IPS DF 6.9 (cell line): ENCODE measurements around the gene ZNF433.

Experiments used
- DNase-seq: peaks from one replicate; pipeline ENCODE4 v3.0.0-alpha.2; 2013; ENCODE audit warnings: low read depth, low spot score
- H3K27ac ChIP-seq: one replicate; pipeline ENCODE4 v1.5.1; 2013; ENCODE audit warnings: low read length, control low read depth
- H3K27me3 ChIP-seq: 2 replicates; pipeline ENCODE4 v1.6.1; 2013; ENCODE audit warnings: mild to moderate bottlenecking, low read length; ENCODE audit not compliant: control insufficient read depth, insufficient read depth
- H3K36me3 ChIP-seq: 2 replicates; pipeline ENCODE4 v1.6.1; 2013; ENCODE audit warnings: low read length; ENCODE audit not compliant: control insufficient read depth, insufficient read depth
- H3K4me1 ChIP-seq: 2 replicates; pipeline ENCODE4 v1.6.1; 2013; ENCODE audit warnings: low read length; ENCODE audit not compliant: control insufficient read depth, insufficient read depth
- H3K4me3 ChIP-seq: 2 replicates; pipeline ENCODE4 v1.5.1; 2013; ENCODE audit warnings: mild to moderate bottlenecking, low read length
- H3K9me3 ChIP-seq: 2 replicates; pipeline ENCODE4 v1.6.1; 2013; ENCODE audit warnings: low read length, inconsistent platforms; ENCODE audit not compliant: control insufficient read depth, insufficient read depth
- WGBS: extraction: QIAGEN DNeasy Blood & Tissue Kit; methylation state at CpG from one replicate; pipeline ENCODE4 v1.1.7; 2013; ENCODE audit warnings: mixed read lengths, missing lambda C conversion rate; ENCODE audit not compliant: insufficient read length, insufficient coverage; 5-methylcytosine and 5-hydroxymethylcytosine counted together

The ZNF433 gene

GRCh38 chr19:11989112-11989456 lies 46.4 kb downstream of the ZNF433 start:
- no peaks in the 10 kb centered on the region for H3K27me3 ChIP-seq
- DNase-seq = no peak
- no peaks in the 10 kb centered on the region for H3K36me3 ChIP-seq
- 0 out of 2 replicates have a peak, but pooled peaks cover 2% of the 10 kb centered on the region for H3K4me1 ChIP-seq
- H3K4me3 ChIP-seq = no peak overlapping the region
- no CpG with 5 or more reads among the region's 9 CpGs for WGBS
- no peaks in the 10 kb centered on the region for H3K9me3 ChIP-seq
- no peak overlapping the region for H3K27ac ChIP-seq

DNA sequence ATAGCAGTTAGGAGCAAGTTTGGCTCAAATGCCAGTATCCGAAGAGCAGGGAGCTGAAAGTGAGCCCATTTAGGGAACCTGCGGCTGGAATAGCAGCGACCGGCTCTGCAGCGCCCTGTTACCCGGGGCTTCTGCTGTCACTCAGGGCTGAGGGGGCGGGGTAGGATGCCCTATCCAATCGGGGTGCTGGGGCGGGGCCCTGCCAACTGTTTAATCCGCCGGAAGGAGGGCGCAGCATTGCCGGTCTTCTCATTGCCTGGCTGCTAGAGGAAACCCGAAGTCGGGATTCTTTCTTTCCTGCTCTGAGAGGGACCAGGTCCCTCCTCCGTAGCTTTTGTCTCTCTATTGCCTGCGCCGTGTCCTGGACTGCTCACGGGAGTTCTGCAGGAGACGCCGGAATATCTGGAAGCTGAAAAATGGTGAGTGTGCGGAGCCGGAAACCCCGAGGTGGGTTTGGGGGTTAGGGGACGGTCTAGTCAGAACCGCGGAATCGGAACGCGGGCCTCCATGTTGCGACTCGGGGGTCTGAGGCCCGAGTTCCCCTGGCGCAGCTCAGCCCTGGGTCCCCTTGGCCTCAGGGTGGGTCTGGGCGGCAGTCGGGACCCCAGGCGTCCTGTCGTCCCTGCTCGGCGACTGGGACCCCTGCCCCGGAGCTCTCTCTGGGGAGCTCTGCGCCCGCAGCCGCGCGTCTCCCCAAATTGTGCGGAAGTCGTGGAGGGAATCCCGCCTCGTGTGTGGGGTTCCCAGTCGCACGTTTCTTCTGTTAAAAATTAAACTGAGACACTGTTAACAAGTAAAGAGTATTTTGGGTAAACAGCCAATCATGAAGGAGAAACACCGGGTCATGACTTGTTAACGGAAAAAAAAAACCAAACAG lies 47.8 kb downstream of the ZNF433 start:
- no peaks in the 10 kb centered on the region for H3K9me3 ChIP-seq
- peak; percentile 85 for DNase-seq
- no peaks in the 10 kb centered on the region for H3K27me3 ChIP-seq
- no CpG with 5 or more reads among the region's 54 CpGs for WGBS
- no peaks in the 10 kb centered on the region for H3K36me3 ChIP-seq
- no peak overlapping the region for H3K27ac ChIP-seq
- 0 out of 2 replicates have a peak, but pooled peaks cover 2% of the 10 kb centered on the region for H3K4me1 ChIP-seq
- peak overlapping the region; percentile 96 for H3K4me3 ChIP-seq

- Histone ChIP-seq H3K4me3 (no peak overlapping the region), H3K36me3 (no peaks in the 10 kb centered on the region), H3K9me3 (no peaks in the 10 kb centered on the region), H3K4me1 (0 out of 2 replicates have a peak, but pooled peaks cover 2% of the 10 kb centered on the region), H3K27me3 (no peaks in the 10 kb centered on the region), H3K27ac (no peak overlapping the region)
- DNase-seq = no peak
- WGBS = no CpG with 5 or more reads among the region's 17 CpGs
Observed at GRCh38 chr19:11986754-11987153, 48.7 kb downstream of the ZNF433 start.

DNA sequence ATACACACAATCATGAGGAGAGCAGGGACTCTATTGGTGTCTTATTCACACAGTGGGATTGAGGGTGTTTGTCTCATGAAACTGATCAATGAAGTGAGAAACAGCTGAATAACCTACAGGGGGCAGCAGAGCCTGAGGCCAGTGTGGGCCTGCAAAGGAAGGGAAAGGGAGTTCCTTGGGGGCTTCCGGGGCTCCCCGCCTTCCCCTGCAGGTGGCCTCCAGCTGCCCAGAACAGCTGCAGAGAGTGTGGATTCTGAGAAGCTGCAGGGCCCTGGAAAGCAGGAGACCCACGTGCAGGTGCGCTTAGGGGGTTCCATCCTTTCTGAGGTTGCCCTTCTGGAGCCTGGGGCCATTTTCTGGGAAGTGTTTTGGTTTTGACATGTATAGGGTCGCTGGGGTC lies 50.5 kb downstream of the ZNF433 start:
- no peaks in the 10 kb centered on the region for H3K27me3 ChIP-seq
- H3K4me1 ChIP-seq = 0 out of 2 replicates have a peak, but pooled peaks cover 2% of the 10 kb centered on the region
- peak; percentile 64 for DNase-seq
- peaks cover 3% of the 10 kb centered on the region for H3K9me3 ChIP-seq
- H3K4me3 ChIP-seq = no peak overlapping the region
- no peak overlapping the region for H3K27ac ChIP-seq
- no peaks in the 10 kb centered on the region for H3K36me3 ChIP-seq
- WGBS = no CpG with 5 or more reads among the region's 5 CpGs

DNA sequence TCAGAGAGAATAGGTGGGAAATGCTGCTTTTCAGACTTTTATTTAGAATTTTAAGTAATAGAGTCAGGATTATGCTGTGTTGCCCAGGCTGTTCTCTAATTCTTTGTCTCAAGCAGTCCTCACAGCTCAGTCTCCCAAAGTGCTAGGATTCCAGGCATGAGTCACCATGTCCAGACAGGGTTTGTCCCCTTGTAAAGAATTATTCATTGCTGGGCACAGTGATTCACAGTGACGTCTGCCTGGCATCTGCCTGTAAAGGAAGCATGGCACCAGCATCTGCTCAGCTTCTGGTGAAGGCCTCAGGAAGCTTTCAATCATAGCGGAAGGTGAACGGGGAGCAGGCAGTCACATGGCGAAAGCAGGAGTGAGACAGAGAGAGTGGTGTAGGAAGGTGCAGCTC lies 53.0 kb downstream of the ZNF433 start:
- DNase-seq = no peak
- Histone ChIP-seq H3K4me3 (no peak overlapping the region), H3K4me1 (0 out of 2 replicates have a peak, but pooled peaks cover 2% of the 10 kb centered on the region), H3K27me3 (no peaks in the 10 kb centered on the region), H3K27ac (no peak overlapping the region), H3K9me3 (peaks cover 4% of the 10 kb centered on the region), H3K36me3 (no peaks in the 10 kb centered on the region)
- no CpG with 5 or more reads among the region's 4 CpGs for WGBS

- Histone ChIP-seq H3K36me3 (no peaks in the 10 kb centered on the region), H3K27ac (no peak overlapping the region), H3K9me3 (peaks cover 4% of the 10 kb centered on the region), H3K4me1 (no peaks in the 10 kb centered on the region), H3K4me3 (no peak overlapping the region), H3K27me3 (no peaks in the 10 kb centered on the region)
- no peak for DNase-seq
- whole genome bisulfite sequencing = no CpG with 5 or more reads among the region's 4 CpGs
Observed at GRCh38 chr19:11979527-11979926, 56.0 kb downstream of the ZNF433 start.

- whole genome bisulfite sequencing = no CpG with 5 or more reads among the region's 9 CpGs
- Histone ChIP-seq H3K9me3 (peaks cover 4% of the 10 kb centered on the region), H3K36me3 (no peaks in the 10 kb centered on the region), H3K4me1 (no peaks in the 10 kb centered on the region), H3K27me3 (no peaks in the 10 kb centered on the region), H3K27ac (no peak overlapping the region), H3K4me3 (no peak overlapping the region)
- no peak for DNase-seq
Observed at GRCh38 chr19:11978492-11979100, 56.9 kb downstream of the ZNF433 start.

DNA sequence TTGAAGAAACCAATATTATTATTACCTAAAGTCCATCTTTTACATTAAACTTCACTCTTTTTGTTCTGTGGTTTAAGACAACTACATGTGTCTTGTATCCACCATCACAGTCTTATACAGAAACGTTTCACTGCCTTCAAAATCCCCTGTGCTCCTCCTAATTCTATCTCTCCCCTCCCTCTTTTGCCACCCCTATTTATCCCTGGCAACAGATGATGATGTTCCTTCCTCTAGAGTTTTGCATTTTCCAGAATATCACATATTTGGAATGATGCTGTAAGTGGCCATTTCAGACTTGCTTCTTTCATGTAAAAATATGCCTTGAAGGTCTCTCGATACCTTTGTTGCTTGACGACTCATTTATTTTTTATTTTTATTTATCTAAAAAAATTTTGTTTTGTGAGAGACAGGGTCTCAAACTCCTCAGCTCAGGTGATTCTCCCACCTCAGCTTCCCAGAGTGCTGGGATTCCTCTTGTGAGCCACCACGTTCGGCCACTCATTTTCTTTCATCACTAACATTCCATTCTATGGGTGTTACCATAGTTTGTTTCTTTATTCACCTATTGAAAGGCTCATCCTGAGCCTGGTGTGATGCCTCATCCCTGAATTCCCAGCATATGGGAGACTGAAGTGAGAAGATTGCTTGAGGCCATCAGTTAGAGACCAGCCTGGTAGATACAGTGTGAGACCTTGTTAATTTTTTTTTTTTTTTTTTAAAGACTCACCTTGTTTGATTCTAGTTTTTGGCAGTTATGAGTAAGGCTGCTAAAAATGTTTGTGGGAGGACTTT lies 62.3 kb downstream of the ZNF433 start:
- no peaks in the 10 kb centered on the region for H3K36me3 ChIP-seq
- H3K4me3 ChIP-seq = no peak overlapping the region
- DNase-seq = no peak
- H3K9me3 ChIP-seq = no peaks in the 10 kb centered on the region
- H3K27ac ChIP-seq = no peak overlapping the region
- H3K27me3 ChIP-seq = no peaks in the 10 kb centered on the region
- H3K4me1 ChIP-seq = no peaks in the 10 kb centered on the region
- no CpG with 5 or more reads among the region's 5 CpGs for WGBS

- no peak overlapping the region for H3K27ac ChIP-seq
- no peaks in the 10 kb centered on the region for H3K4me1 ChIP-seq
- H3K9me3 ChIP-seq = no peaks in the 10 kb centered on the region
- H3K27me3 ChIP-seq = no peaks in the 10 kb centered on the region
- H3K4me3 ChIP-seq = no peak overlapping the region
- no peak for DNase-seq
- WGBS = no CpG with 5 or more reads among the region's 2 CpGs
- no peaks in the 10 kb centered on the region for H3K36me3 ChIP-seq
Observed at GRCh38 chr19:11971041-11971440, 64.4 kb downstream of the ZNF433 start.

DNA sequence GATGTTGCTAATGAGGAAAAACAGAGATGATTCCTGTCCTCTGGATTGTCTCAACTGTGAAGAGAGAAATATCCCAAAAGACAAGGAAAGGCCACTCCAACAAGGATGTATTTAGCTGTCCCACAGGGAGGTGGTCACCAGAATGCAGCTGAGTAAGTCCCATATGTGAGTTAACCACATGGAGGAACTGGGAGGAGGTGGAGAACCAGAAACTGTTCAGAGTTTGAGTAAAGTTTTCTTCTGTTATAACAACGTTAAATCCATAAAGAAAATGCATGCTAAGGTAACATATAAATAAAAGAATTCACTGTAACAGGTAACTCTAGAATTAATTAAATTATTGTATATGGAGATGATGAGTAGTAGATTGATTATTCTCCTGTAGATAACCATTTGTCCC lies 65.3 kb downstream of the ZNF433 start:
- no peak overlapping the region for H3K27ac ChIP-seq
- no peaks in the 10 kb centered on the region for H3K9me3 ChIP-seq

More for the DNA sequence above, 65.3 kb downstream of the ZNF433 start:
- DNase-seq = no peak
- H3K27me3 ChIP-seq = no peaks in the 10 kb centered on the region
- H3K36me3 ChIP-seq = no peaks in the 10 kb centered on the region
- no peak overlapping the region for H3K4me3 ChIP-seq
- H3K4me1 ChIP-seq = no peaks in the 10 kb centered on the region
- no CpG with 5 or more reads among the region's 1 CpG for WGBS
